Lower leg skin (tissue), 3 donors: ENCODE data around the gene MYADML2.

Experiments used
- POLR2A ChIP-seq, 2 donors: fragments of 450-650 bp; IDR thresholded peaks; one replicate each; pipeline ENCODE4 v1.6.1; 2016 to 2017; ENCODE audit warnings: antibody characterized with exemption in 2 of 2, mild to moderate bottlenecking in 1 of 2, moderate library complexity in 1 of 2
- TF ChIP-seq, protein P1 (sequence below), 3 donors: fragments of 450-650 bp; IDR thresholded peaks; one replicate each; pipeline ENCODE4 v1.5.1; 2016; ENCODE audit warnings: antibody characterized with exemption in 3 of 3, mild to moderate bottlenecking in 3 of 3, moderate library complexity in 2 of 3

DNA sequence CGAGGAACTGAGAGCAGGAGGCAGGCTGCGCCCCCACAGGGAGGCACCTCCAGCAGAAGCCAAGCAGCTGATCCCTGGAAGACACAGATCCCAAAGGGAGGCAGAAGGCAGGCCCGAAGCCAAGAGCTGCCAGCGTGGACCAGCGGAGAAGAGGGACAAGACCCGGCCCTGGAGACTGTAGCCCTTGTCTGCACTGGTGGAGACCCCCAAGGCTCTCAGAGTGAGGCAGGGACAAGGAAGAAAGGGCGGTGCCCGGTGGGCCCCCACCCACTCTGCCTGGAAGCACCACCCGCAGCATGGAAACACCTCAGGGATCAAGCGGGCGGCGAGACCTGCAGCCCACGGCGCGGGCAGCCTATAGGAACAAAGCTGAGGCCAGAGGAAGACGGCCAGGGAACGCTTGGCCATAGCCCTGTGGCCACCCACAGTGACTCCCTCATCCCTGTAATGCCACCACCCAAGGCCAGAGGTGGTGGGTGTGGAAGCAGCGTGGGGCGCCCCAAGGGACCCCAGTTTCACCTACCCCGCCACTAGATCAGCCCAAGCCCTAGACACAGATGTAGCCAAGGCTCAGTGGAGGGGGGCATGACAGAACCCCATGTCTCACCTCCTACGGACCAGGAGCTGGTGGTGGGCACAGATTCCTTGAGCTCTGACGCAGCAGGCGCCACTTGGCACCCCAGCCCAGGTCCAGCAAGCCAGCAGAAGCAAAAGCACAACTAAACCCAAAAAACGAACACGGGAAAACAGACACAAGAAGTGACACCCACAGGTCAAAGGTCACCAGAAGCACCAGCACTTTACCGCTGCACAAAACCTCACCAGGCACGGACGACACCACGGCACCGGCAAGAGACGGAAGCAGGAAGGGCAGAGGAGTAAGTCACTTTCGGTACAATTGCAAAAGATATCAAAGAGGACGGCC lies 26.2 kb downstream of the MYADML2 start:
- TF ChIP-seq POLR2A (IDR thresholded peaks at IDR 0.05), result no peak
- TF ChIP-seq, protein P1, sequence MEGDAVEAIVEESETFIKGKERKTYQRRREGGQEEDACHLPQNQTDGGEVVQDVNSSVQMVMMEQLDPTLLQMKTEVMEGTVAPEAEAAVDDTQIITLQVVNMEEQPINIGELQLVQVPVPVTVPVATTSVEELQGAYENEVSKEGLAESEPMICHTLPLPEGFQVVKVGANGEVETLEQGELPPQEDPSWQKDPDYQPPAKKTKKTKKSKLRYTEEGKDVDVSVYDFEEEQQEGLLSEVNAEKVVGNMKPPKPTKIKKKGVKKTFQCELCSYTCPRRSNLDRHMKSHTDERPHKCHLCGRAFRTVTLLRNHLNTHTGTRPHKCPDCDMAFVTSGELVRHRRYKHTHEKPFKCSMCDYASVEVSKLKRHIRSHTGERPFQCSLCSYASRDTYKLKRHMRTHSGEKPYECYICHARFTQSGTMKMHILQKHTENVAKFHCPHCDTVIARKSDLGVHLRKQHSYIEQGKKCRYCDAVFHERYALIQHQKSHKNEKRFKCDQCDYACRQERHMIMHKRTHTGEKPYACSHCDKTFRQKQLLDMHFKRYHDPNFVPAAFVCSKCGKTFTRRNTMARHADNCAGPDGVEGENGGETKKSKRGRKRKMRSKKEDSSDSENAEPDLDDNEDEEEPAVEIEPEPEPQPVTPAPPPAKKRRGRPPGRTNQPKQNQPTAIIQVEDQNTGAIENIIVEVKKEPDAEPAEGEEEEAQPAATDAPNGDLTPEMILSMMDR (IDR thresholded peaks at IDR 0.05), result no peak
